Ovary (tissue), 3 donors: ENCODE data around the gene TEX19.

Experiments
- CTCF ChIP-seq, 3 donors: fragments of 450-650 bp in 2 of 3; fragments of 200-600 bp in 1 of 3; IDR thresholded peaks; one replicate each; pipeline versions ENCODE4 v1.5.1 to v1.8.0; 2016 to 2022; ENCODE audit warnings: antibody characterized with exemption in 3 of 3, mild to moderate bottlenecking in 1 of 3
- POLR2A ChIP-seq: fragments of 450-650 bp; IDR thresholded peaks from one replicate; pipeline ENCODE4 v1.6.1; 2017; ENCODE audit warnings: antibody characterized with exemption, mild to moderate bottlenecking, moderate library complexity
- donor health status: DM: no; HTN: no; CAD: no.

DNA sequence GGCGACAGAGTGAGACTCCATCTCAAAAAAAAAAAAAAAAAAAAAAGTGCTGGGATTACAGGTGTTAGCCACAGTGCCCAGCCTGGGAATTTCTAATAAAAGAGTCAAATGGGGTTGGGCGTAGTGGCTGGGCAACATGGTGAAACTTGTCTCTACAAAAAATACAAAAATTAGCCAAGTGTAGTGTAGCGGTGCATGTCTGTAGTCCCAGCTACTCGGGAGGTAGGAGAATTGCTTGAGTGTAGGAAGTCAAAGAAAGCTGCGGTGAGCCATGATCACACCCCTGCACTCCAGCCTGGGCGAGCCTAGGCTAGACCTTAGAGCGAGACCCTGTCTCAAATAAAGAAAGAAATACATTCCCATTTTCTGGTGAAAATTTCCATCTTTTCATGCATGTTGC lies 10.2 kb downstream of the TEX19 start:
- TF ChIP-seq CTCF (IDR thresholded peaks at IDR 0.05) (no peak), POLR2A (no peak)
